ENCODE data around the gene CRYL1.

GRCh38 chr13:20519875-20520274 is 5.8 kb downstream of the CRYL1 start:
- no peak for TF ChIP-seq CTCF (conservative IDR thresholded peaks at IDR 0.05 in 1 of 2, IDR thresholded peaks at IDR 0.05 in 1 of 2; ENCODE audit: extremely low read depth in 1 of 2, insufficient read depth in 1 of 2, low read depth in 1 of 2, low read length in 2 of 2)
- no peak for TF ChIP-seq EZH2 (IDR thresholded peaks at IDR 0.05; ENCODE audit: borderline replicate concordance, low read length)
